Astrocyte of the cerebellum (primary cell): ENCODE data around the gene CPEB4.

Experiments used
- DNase-seq: peaks from one replicate; pipeline ENCODE4 v3.0.0-alpha.2; 2011; ENCODE audit warnings: low read depth
- H3K4me3 ChIP-seq: 2 replicates; pipeline ENCODE4 v1.5.1; 2011; ENCODE audit warnings: mild to moderate bottlenecking, low read depth, low read length, moderate library complexity
- CTCF ChIP-seq: IDR thresholded peaks from 2 replicates; pipeline ENCODE4 v1.5.1; 2012; ENCODE audit warnings: low read length, low read depth, moderate library complexity, mild to moderate bottlenecking; ENCODE audit errors: missing control alignments
- in situ Hi-C: cut with HindIII; loops from 2 replicates; pipeline ENCODE4 v1.10.0; 2017; ENCODE audit warnings: low sequenced_read_pairs

Gene CPEB4

DNA sequence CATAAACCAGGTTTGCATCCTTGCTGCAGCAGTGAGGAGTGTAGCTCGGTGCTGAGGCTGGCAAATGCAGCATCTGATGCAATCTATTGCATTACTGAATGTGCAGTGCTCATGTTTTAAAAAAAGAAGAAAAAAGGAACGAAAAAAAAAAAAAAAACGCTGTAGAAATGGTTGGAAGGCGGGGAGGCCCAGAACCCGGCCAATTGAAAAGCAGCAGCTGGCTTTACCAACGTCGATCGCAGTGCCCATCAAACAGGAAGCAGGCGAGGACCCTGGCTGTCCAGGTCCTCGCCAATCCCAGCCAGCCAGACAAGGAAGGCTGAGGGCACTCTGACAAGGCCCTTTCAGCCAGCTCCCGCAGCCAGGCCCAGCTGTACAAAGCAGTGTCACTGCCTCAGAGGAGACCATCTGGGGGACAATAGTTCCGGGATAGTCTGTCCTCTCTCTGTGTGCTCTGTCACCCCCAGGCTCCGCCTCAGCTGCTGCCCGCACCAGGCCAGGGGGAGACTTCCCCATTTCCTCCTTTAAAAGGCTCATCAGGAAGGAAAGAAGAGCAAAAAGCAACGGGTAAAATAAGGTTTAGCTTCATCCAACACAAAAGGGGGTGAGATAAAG lies 21.8 kb upstream of the CPEB4 start:
- in situ Hi-C loops: no loop called here
- TF ChIP-seq CTCF: no peak
- no peak for DNase-seq
- no peak overlapping the region for H3K4me3 ChIP-seq

DNA sequence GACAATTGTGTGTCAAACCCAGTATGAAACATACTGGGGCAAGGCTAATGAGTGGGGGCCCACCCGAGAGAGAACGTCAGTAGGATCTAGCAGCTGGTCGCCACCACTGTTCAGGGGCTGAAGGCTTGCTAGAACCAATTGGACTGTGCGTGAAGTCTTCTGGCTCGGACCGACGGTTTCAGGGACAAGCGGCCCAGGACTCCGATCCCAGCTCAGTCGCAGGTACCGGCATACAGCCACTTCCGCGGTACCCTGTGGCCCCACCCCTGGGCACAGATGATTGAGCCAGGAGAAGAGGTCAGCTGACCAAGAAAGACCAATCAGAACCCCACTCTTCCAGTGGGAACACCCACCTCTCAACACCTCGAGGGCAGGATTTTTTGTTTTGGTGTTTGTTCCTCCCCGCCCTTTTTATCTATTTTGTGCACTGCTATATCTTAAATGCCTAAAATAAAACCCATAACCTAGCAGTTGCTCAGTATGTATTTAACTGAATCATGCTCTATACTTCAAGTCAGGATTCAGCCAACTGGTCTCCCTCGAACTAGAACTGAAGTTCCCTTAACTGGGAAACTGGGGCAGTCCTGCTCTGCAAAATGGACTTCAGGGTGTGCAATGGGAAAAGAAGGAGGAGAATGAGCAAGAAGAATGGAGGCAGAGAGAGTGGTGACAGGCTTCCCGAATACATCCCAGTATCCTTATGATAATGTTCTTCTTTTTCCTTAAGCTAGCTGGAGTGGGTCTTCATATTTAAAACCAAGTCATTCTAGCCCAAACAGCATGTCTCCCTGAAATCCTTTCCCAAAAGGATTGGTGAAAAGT lies 21.1 kb upstream of the CPEB4 start:
- no peak for TF ChIP-seq CTCF
- in situ Hi-C loops: no loop called here
- H3K4me3 ChIP-seq: no peak overlapping the region
- DNase-seq: no peak

DNA sequence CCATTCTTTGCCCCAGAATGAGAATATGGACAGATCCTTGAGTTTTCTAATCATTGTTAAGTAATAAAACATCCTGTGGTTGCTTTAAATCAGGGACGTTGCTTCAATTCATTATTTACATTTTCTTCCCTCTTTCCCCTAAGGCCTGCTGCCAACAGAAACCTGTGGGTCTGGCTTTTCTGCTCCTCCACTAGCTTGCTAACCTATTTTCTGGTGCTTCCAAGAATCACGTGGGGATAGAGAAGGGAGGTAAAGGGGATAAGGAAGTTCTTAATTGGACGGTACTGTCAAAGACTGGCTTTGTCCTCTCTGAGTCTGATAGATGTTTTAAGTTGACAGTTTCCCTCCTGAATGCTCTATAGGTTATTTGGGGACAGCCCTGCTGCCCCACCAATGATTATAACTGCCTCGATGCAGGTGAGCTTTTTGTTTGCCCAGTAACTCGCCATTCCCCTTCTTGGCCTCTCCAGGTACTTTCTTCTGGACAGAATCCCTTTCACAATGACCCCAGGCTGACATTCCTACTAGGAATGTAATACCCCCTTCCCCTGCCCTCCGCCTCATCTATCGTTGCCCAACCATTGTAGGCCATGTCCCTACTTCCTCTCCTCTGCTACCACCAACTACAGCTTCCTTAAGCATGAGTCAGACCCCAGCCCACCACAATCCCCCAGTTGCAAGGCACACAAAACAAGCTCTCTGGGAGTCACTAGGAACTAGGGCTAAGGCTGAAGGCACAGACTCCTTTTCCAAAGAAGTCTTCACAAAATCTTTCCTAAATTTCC lies 19.9 kb upstream of the CPEB4 start:
- no peak for TF ChIP-seq CTCF
- DNase-seq: peak; percentile 32
- H3K4me3 ChIP-seq: no peak overlapping the region
- in situ Hi-C loops: no loop called here

DNA sequence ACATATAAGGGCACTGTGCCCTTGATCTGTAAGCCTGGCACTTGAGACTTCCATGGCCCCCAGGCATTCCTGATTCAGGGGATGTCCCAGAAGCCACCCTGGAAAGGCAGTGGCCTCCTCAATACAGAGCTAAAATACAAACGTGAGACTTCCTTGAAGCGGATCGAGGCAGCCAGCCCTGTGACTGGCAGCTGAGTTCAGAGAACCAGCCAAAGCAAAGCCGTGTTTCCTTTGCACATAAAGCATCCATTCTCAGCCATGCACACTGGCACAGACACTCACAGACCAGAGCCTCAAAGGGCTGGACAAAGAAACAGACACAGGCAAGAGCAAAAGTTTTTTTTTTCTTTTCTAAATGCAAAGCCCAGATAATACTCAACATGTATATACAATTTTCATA lies 18.8 kb upstream of the CPEB4 start:
- in situ Hi-C loops: no loop called here
- H3K4me3 ChIP-seq: no peak overlapping the region
- no peak for TF ChIP-seq CTCF
- DNase-seq: no peak

- H3K4me3 ChIP-seq: no peak overlapping the region
- TF ChIP-seq CTCF: no peak
- DNase-seq: no peak
- in situ Hi-C loops: loop anchor here (5.0 kb wide), 1 partner anchor 51 kb away; no protein-coding TSS in a partner anchor
These were observed 15.2 kb upstream of the CPEB4 start for GRCh38 chr5:173872957-173873305.

- in situ Hi-C loops: loop anchor here (5.0 kb wide), 1 partner anchor 51 kb away; no protein-coding TSS in a partner anchor
- TF ChIP-seq CTCF: no peak
- H3K4me3 ChIP-seq: no peak overlapping the region
- no peak for DNase-seq
These were observed 14.7 kb upstream of the CPEB4 start for GRCh38 chr5:173873306-173873922.
